Activated B cell treated with CpG ODN at 0.5 μM for 24 hours (primary cell): ENCODE data around the gene SLC30A5. TPM values are rescaled to one million over a fixed set of nuclear protein-coding genes. Genes with fewer than 3 reads are reported as not detected.
"Not testable (repeated sequence)": the region's sequence is repeated elsewhere in the genome, so short reads cannot be mapped to it uniquely, and the experiment has no call there.

Experiments used
- ATAC-seq: fragments of 200-7000 bp; cut with Tn5 transposase; one replicate; pipeline ENCODE4 v1.10.0; 2021; ENCODE audit warnings: low read depth, mild to moderate bottlenecking, moderate library complexity
- CTCF ChIA-PET: fragments of 350-600 bp; sonication (Branson Sonifier 250); formaldehyde crosslinking; loops from one replicate; lab custom pipeline; 2021; ENCODE audit warnings: antibody characterized with exemption; lab: Charles Lee
- POLR2A ChIA-PET: fragments of 350-600 bp; sonication (Branson Sonifier 250); formaldehyde crosslinking; loops from one replicate; lab custom pipeline; 2021; ENCODE audit warnings: antibody characterized with exemption; lab: Charles Lee
- DNase-seq: peaks from one replicate; pipeline ENCODE4 v3.0.0; 2022
- H3K27ac Mint-ChIP-seq: one replicate; pipeline ENCODE4 v1.8.0; 2020; ENCODE audit warnings: mixed read lengths
- H3K27me3 Mint-ChIP-seq: one replicate; pipeline ENCODE4 v1.8.0; 2021; ENCODE audit warnings: mixed read lengths
- H3K36me3 Mint-ChIP-seq: one replicate; pipeline ENCODE4 v1.8.0; 2021; ENCODE audit warnings: low read depth, mixed read lengths
- H3K4me1 Mint-ChIP-seq: one replicate; pipeline ENCODE4 v1.8.0; 2021; ENCODE audit warnings: mixed read lengths
- H3K4me3 Mint-ChIP-seq: one replicate; pipeline ENCODE4 v1.8.0; 2020; ENCODE audit warnings: mild to moderate bottlenecking, mixed read lengths
- H3K9me3 Mint-ChIP-seq: one replicate; pipeline ENCODE4 v1.8.0; 2020; ENCODE audit warnings: mixed read lengths
- intact Hi-C: fragments of 100-400 bp; cut with micrococcal nuclease; formaldehyde crosslinking; loops from one replicate; pipeline ENCODE4 v1.15.1; 2024
- total RNA-seq: library from RNA; stranded (reverse); gene quantifications from 2 replicates; pipeline ENCODE4 v1.2.3, GENCODE V29; 2022
- TF ChIP-seq, protein P1 (sequence below): fragments of 200-600 bp; IDR thresholded peaks from one replicate; pipeline ENCODE4 v1.8.0; 2022; ENCODE audit warnings: antibody characterized with exemption, mild to moderate bottlenecking

SLC30A5 gene
- total RNA-seq, 1 donor from 2014 or later: 23.2 TPM

DNA sequence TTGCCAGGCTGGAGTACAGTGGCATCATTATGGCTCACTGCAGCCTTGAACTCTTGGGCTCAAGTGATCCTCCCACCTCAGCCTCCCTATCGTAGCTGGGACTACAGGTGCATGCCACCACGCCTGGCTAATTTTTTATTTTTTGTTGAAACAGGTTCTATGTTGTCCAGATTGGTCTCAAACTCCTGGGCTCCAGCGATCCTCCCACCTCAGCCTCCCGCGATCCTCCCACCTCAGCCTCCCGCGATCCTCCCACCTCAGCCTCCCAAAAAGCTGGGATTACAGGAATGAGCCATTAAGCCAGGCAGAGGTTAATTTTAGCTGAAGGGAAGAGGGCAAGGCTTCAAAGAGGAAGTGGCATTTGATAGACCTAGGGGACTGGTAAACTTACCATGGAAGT lies 40.3 kb downstream of the SLC30A5 start:
- DNase-seq (no peak), ATAC-seq (no peak)
- Mint-ChIP-seq H3K9me3 (peaks cover 5% of the 10 kb centered on the region), H3K4me3 (no peak overlapping the region), H3K27ac (no peak overlapping the region), H3K27me3 (no peaks in the 10 kb centered on the region), H3K36me3 (peaks cover 18% of the 10 kb centered on the region), H3K4me1 (peaks cover 24% of the 10 kb centered on the region)
- ChIA-PET CTCF (no interaction called here), POLR2A (interaction anchor here (0.6 to 0.7 kb wide), 2 partner anchors 101 to 213 kb away, joined by 3 read pairs; no protein-coding TSS in a partner anchor)
- intact Hi-C loops: no loop called here
- TF ChIP-seq, protein P1, sequence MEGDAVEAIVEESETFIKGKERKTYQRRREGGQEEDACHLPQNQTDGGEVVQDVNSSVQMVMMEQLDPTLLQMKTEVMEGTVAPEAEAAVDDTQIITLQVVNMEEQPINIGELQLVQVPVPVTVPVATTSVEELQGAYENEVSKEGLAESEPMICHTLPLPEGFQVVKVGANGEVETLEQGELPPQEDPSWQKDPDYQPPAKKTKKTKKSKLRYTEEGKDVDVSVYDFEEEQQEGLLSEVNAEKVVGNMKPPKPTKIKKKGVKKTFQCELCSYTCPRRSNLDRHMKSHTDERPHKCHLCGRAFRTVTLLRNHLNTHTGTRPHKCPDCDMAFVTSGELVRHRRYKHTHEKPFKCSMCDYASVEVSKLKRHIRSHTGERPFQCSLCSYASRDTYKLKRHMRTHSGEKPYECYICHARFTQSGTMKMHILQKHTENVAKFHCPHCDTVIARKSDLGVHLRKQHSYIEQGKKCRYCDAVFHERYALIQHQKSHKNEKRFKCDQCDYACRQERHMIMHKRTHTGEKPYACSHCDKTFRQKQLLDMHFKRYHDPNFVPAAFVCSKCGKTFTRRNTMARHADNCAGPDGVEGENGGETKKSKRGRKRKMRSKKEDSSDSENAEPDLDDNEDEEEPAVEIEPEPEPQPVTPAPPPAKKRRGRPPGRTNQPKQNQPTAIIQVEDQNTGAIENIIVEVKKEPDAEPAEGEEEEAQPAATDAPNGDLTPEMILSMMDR: no peak

DNA sequence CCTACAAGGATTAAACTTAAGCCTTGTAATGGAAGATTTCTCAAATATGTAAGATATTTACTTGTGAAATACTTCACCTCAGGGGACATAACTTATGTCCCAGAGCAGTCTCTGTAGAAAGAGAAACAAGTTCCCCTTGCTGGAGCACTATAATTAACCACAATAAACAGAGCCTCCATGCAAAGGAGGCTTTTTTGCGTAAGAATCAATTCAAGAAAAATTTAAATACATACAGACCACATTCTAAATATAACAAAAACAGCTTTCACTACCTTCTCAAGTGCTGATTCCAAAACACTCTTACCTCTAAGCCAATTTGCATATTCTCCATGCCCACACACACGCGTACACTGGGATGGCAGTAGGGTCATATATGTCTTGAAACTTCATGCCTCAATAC lies 42.5 kb downstream of the SLC30A5 start:
- DNase-seq (no peak), ATAC-seq (peak; percentile 85)
- ChIA-PET POLR2A (no interaction called here), CTCF (no interaction called here)
- peaks cover 13% of the 10 kb centered on the region for H3K9me3 Mint-ChIP-seq
- peak overlapping the region; percentile 86 for H3K27ac Mint-ChIP-seq
- H3K4me3 Mint-ChIP-seq: peak overlapping the region; percentile 25
- intact Hi-C loops: loop anchor here (1.0 kb wide), 1 partner anchor 30 kb away; no protein-coding TSS in a partner anchor
- H3K36me3 Mint-ChIP-seq: peaks cover 5% of the 10 kb centered on the region
- H3K27me3 Mint-ChIP-seq: no peaks in the 10 kb centered on the region
- H3K4me1 Mint-ChIP-seq: peaks cover 24% of the 10 kb centered on the region
- TF ChIP-seq, protein P1: no peak

DNA sequence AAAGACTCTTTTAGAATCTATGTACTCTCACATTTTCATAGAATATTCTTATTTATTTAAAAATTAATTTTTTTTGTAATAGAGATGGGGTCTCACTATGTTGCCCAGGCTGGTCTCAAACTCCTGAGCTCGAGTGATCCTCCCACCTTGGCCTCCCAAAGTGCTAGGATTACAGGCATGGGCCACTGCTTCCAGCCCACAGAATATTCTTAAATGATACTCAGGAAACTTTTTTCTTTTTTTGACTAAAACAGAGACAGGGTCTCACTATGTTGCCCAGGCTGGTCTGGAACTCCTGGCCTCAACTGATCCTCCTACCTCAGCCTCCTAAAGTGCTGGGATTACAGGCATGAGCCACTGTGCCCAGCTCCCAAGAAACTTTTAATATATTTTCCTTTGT lies 43.4 kb downstream of the SLC30A5 start:
- peaks cover 13% of the 10 kb centered on the region for H3K9me3 Mint-ChIP-seq
- DNase-seq, H3K36me3 Mint-ChIP-seq, H3K27ac Mint-ChIP-seq, CTCF ChIA-PET, H3K4me3 Mint-ChIP-seq, ATAC-seq, POLR2A ChIA-PET, H3K27me3 Mint-ChIP-seq, intact Hi-C loops: not testable (repeated sequence)
- peaks cover 24% of the 10 kb centered on the region for H3K4me1 Mint-ChIP-seq

DNA sequence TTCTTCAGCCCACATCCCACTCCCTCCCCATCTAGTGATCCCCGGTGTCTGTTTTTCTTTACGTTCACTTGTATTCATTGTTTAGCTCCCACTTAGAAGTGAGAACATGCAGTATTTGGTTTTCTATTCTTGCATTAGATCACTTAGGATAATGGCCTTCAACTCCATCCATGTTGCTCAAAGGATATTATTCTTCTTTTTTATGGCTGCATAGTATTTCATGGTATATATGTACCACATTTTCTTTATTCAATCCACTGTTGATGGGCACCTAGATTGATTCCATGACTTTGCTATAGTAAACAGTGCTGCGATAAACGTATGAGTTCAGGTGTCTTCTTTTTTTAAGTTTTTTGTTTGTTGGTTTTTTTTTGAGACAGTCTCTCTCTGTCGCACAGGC lies 44.0 kb downstream of the SLC30A5 start:
- DNase-seq: no peak
- peaks cover 13% of the 10 kb centered on the region for H3K9me3 Mint-ChIP-seq
- no peak overlapping the region for H3K27ac Mint-ChIP-seq
- CTCF ChIA-PET: no interaction called here
- H3K4me3 Mint-ChIP-seq: no peak overlapping the region
- no peak for ATAC-seq
- TF ChIP-seq, protein P1: no peak
- POLR2A ChIA-PET: no interaction called here
- intact Hi-C loops: no loop called here
- peaks cover 24% of the 10 kb centered on the region for H3K4me1 Mint-ChIP-seq
- H3K36me3 Mint-ChIP-seq: peaks cover 4% of the 10 kb centered on the region
- H3K27me3 Mint-ChIP-seq: no peaks in the 10 kb centered on the region

DNA sequence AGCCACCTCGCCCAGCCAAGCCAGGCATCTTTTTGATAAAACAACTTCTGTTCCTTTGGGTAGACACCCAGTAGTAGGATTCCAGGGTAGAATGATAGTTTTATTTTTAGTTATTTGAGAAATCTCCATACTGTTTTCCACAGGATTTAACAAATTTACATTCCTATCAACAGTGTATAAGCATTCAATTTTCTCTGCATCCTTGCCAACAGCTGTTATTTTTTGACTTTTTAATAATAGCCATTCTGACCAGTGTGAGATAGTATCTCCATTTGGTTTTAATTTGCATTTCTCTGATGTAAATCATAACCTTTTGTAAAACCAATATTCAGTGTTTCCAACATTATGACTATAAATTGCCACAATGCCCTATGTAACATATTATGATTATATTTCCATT lies 45.0 kb downstream of the SLC30A5 start:
- Mint-ChIP-seq H3K4me3 (no peak overlapping the region), H3K36me3 (peaks cover under 1% of the 10 kb centered on the region), H3K4me1 (peaks cover 20% of the 10 kb centered on the region), H3K27ac (no peak overlapping the region), H3K27me3 (no peaks in the 10 kb centered on the region), H3K9me3 (peaks cover 16% of the 10 kb centered on the region)
- intact Hi-C loops: no loop called here
- TF ChIP-seq, protein P1: no peak
- ATAC-seq (no peak), DNase-seq (no peak)
- ChIA-PET POLR2A (no interaction called here), CTCF (no interaction called here)

DNA sequence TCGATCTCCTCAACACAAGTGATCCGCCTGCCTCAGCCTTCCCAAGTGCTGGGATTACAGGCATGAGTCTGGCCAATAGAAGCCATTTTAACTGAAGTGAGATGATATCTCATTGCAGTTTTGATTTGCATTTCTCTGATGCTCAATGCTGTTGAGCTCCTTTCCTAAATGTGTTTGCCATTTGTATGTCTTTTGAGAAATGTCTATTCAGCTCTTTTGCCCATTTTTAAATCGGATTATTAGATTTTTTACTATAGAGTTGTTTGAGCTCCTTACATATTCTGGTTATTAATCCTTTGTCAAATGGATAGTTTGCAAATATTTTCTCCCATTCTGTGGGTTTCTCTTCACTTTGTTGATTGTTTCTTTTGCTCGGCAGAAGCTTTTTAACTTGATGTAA lies 46.4 kb downstream of the SLC30A5 start:
- ATAC-seq, H3K27me3 Mint-ChIP-seq, CTCF ChIA-PET, intact Hi-C loops, POLR2A ChIA-PET, H3K4me3 Mint-ChIP-seq, DNase-seq, H3K27ac Mint-ChIP-seq, H3K36me3 Mint-ChIP-seq: not testable (repeated sequence)
- Mint-ChIP-seq H3K9me3 (peaks cover 16% of the 10 kb centered on the region), H3K4me1 (peaks cover 14% of the 10 kb centered on the region)
